ENCODE results near the gene SYNE2. TPM values are rescaled to one million over a fixed set of nuclear protein-coding genes. Genes with fewer than 3 reads are reported as not detected.

The SYNE2 gene
- total RNA-seq, 1 donor from 2014 or later: 518 TPM

DNA sequence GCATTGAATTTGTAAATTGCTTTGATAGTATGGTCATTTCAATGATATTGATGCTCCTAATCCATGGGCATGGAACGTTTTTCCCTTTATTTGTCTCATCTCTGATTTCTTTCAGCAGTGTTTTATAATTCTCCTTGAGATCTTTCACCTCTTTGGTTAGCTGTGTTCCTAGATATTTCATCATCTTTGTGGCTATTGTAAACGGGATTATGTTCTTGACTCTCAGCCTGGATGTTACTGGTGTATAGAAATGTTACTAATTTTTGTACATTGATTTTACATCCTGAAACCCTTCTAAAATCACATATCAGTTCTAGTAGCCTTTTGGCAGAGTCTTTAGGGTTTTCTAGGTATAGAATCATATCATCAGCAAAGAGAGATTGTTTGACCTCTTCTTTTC lies 52.6 kb downstream of the SYNE2 start:
- intact Hi-C loops (cut with DNase I): no loop called here
- Histone ChIP-seq H3K27me3 (no peaks in the 10 kb centered on the region), H3K27ac (no peak overlapping the region), H3K9me3 (no peaks in the 10 kb centered on the region), H3K4me1 (peaks cover 0 to 4% of the 10 kb centered on the region in 2 donors), H3K36me3 (no peaks in the 10 kb centered on the region), H3K4me3 (no peak overlapping the region)
- TF ChIP-seq, protein P1, sequence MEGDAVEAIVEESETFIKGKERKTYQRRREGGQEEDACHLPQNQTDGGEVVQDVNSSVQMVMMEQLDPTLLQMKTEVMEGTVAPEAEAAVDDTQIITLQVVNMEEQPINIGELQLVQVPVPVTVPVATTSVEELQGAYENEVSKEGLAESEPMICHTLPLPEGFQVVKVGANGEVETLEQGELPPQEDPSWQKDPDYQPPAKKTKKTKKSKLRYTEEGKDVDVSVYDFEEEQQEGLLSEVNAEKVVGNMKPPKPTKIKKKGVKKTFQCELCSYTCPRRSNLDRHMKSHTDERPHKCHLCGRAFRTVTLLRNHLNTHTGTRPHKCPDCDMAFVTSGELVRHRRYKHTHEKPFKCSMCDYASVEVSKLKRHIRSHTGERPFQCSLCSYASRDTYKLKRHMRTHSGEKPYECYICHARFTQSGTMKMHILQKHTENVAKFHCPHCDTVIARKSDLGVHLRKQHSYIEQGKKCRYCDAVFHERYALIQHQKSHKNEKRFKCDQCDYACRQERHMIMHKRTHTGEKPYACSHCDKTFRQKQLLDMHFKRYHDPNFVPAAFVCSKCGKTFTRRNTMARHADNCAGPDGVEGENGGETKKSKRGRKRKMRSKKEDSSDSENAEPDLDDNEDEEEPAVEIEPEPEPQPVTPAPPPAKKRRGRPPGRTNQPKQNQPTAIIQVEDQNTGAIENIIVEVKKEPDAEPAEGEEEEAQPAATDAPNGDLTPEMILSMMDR (IDR thresholded peaks at IDR 0.05): no peak
- DNase-seq (ENCODE audit: low spot score in 2 of 2): no peak

DNA sequence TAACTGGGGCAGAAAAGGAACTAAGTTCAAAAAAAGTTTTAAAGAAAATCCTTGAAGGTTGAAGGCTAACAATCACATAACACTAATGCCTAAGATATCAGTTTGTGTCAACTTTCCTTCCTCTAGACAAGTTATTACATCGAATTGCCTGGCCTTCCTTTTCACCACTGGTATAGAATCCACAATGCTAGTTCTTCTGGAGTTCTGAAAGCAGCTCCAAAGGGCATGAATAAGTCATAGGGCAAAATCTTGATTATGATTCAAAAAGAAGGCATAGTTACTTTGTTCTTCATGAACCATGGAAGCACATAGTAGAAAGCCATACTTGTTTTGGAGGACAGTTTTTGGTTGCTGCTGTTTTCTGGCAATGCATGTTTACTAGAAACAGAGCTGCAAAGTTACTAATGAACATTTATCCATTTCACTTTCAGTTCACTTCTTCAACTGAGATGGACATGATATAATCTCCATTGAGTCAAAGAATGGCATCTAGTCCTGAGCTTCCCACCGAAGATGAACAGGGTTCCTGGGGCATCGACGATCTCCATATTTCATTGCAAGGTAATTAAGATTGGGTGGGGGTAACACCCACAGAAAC lies 56.0 kb downstream of the SYNE2 start:
- intact Hi-C loops (cut with DNase I): no loop called here
- TF ChIP-seq, protein P1 (IDR thresholded peaks at IDR 0.05): no peak
- H3K36me3 ChIP-seq: no peaks in the 10 kb centered on the region
- peaks cover 0 to 9% of the 10 kb centered on the region in 2 donors for H3K4me1 ChIP-seq
- H3K27ac ChIP-seq: no peak overlapping the region
- no peak for DNase-seq (ENCODE audit: low spot score in 2 of 2)
- no peaks in the 10 kb centered on the region for H3K9me3 ChIP-seq
- H3K4me3 ChIP-seq: peak overlapping the region; percentile 2 to 30
- no peaks in the 10 kb centered on the region for H3K27me3 ChIP-seq

DNA sequence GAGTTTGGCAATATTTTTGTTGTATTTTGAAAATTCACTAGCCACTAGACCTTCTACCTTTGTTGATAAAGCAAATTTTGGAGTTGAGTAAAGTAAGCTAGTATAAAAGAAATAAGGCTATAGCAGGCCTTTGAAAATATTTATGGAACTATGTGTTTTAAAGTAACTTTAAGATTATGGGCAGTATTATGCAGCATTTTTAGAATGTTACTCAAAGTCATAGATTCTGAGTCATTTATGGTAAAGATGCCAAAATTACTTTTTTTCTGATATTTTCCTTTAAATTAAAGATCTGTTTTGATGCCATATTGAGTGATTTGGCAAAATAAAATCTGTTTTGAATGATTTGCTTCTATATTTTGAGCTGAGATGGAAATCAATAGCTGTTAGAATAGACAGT lies 57.2 kb downstream of the SYNE2 start:
- Histone ChIP-seq H3K4me1 (peaks cover 0 to 9% of the 10 kb centered on the region in 2 donors), H3K27ac (no peak overlapping the region), H3K4me3 (no peak overlapping the region), H3K9me3 (no peaks in the 10 kb centered on the region), H3K36me3 (no peaks in the 10 kb centered on the region), H3K27me3 (no peaks in the 10 kb centered on the region)
- intact Hi-C loops (cut with DNase I): no loop called here
- DNase-seq (ENCODE audit: low spot score in 2 of 2): no peak
- TF ChIP-seq, protein P1 (IDR thresholded peaks at IDR 0.05): no peak

DNA sequence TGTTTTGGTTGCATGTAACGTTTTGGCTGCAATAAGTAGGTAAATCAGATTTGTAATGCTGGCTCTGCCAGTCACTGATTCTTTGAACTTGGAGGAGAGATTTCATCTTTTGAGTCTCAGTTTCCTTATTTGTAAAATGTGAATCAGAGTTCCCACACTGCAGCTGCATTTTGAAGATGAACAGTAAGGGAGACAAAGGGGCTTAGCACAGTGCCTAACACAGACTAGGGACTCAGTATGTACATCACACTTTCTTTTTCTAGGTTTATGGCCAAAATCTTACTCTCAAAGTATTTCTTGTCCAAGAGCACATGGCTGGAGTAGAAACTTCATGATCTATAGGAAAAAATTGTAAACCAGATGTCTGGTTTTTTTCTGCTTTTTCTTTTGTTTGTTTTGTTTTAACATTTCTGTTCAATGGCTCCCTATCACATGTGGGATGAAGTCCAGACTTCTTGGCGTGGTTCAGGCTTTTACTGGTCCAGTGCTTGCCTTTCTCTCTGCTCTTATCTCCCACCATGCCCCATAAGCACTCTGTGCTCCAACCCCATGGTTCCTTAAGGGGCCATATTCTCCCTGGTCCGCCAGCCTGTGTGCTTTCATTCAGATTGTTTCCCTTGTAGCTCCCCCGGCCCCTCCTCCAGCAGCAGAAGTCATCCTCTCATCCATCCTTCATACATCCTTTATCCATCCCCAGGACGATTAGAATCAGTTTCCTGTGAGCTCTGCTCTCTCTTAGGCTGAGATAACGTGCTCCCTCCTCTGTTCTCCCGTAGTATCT lies 58.0 kb downstream of the SYNE2 start:
- intact Hi-C loops (cut with DNase I): no loop called here
- H3K27ac ChIP-seq: no peak overlapping the region
- H3K4me3 ChIP-seq: no peak overlapping the region
- no peak for DNase-seq (ENCODE audit: low spot score in 2 of 2)
- TF ChIP-seq, protein P1 (IDR thresholded peaks at IDR 0.05): no peak
- H3K27me3 ChIP-seq: no peaks in the 10 kb centered on the region
- H3K36me3 ChIP-seq: no peaks in the 10 kb centered on the region
- no peaks in the 10 kb centered on the region for H3K9me3 ChIP-seq
- peaks cover 0 to 9% of the 10 kb centered on the region in 2 donors for H3K4me1 ChIP-seq

DNA sequence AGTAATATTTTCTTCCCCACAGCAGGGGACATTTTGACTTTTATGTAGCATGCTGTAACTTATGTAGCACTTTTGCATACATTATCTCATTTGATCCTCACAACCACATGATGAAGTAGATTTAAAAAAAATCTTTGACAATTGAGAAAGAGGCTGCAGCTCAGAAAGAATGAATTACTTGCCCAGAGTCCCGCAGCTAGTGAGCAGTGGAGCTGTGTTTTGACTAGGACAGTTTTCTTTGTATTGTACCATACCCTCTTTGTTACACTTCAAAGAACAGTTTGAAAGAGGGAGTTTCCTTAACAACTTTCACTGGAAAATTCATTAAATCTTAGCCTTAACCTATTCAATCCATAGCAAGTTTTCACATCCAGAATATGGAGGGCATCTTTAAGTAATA lies 58.6 kb downstream of the SYNE2 start:
- H3K36me3 ChIP-seq: no peaks in the 10 kb centered on the region
- H3K27me3 ChIP-seq: no peaks in the 10 kb centered on the region
- no peak for DNase-seq (ENCODE audit: low spot score in 2 of 2)
- TF ChIP-seq, protein P1 (IDR thresholded peaks at IDR 0.05): no peak
- H3K27ac ChIP-seq: no peak overlapping the region
- no peak overlapping the region for H3K4me3 ChIP-seq
- peaks cover 0 to 9% of the 10 kb centered on the region in 2 donors for H3K4me1 ChIP-seq
- no peaks in the 10 kb centered on the region for H3K9me3 ChIP-seq
- intact Hi-C loops (cut with DNase I): no loop called here

Data from ascending aorta (tissue), 2 donors.